A549 (cell line): ENCODE measurements around the gene DISP2. TPM values are rescaled to one million over a fixed set of nuclear protein-coding genes. Genes with fewer than 3 reads are reported as not detected.

Experiments used
- ATAC-seq, 2 experiments: fragments of 200-7000 bp in 1 of 2; fragments of >200 bp in 1 of 2; cut with Nextera tagmentation in 1 of 2; cut with Tn5 transposase in 1 of 2; 3 replicates each; pipeline versions ENCODE4 v1.8.0 to v1.9.1; 2018 to 2020; ENCODE audit warnings: mild to moderate bottlenecking in 1 of 2, moderate library complexity in 1 of 2
- CTCF ChIA-PET: fragments of 300-600 bp; sonication (Branson Sonifier 250); formaldehyde crosslinking; extraction: SDS; loops from one replicate; lab custom pipeline; 2021; ENCODE audit warnings: antibody characterized with exemption, inconsistent platforms; lab: Yijun Ruan, JAX
- POLR2A ChIA-PET: fragments of 350-600 bp; formaldehyde crosslinking; extraction: SDS; loops from one replicate; lab custom pipeline; 2021; ENCODE audit warnings: antibody characterized with exemption, inconsistent platforms; lab: Yijun Ruan, JAX
- DNase-seq, 2 experiments: peaks; one replicate each; pipeline versions ENCODE4 v3.0.0 to v3.0.0-alpha.2; 2011 to 2016; ENCODE audit warnings: low read depth in 1 of 2, low spot score in 1 of 2
- FAIRE-seq: peaks from 2 replicates; lab custom pipeline; 2011; peaks lifted over from hg19 to GRCh38; lab: Jason Lieb, UNC
- H3K27ac ChIP-seq, 2 experiments: fragments of >200 bp; sonication (Bioruptor Twin); formaldehyde crosslinking; 3 replicates each; pipeline ENCODE4 v1.5.1; 2016 to 2017
- H3K4me1 ChIP-seq: fragments of >200 bp; sonication (Bioruptor Twin); formaldehyde crosslinking; 3 replicates; pipeline ENCODE4 v1.6.1; 2016
- H3K4me2 ChIP-seq: fragments of >200 bp; sonication (Bioruptor Twin); formaldehyde crosslinking; 3 replicates; pipeline ENCODE4 v1.6.1; 2016
- H3K4me3 ChIP-seq: fragments of >200 bp; sonication (Bioruptor Twin); formaldehyde crosslinking; 3 replicates; pipeline ENCODE4 v1.5.1; 2016
- H3K9me3 ChIP-seq: fragments of >200 bp; sonication (Bioruptor Twin); formaldehyde crosslinking; 3 replicates; pipeline ENCODE4 v1.6.1; 2016
- EP300 ChIP-seq, 2 experiments: fragments of >200 bp; sonication (Bioruptor Twin); formaldehyde crosslinking; IDR thresholded peaks; 2 replicates in 1 of 2; 3 replicates in 1 of 2; pipeline ENCODE4 v1.6.1; 2016 to 2017
- HDAC2 ChIP-seq: fragments of 200-600 bp; sonication (generic); IDR thresholded peaks from 2 replicates; pipeline ENCODE4 v1.6.1; 2016
- HOXB13 ChIP-seq: fragments of 250-450 bp; sonication (Bioruptor Pico); IDR thresholded peaks from 2 replicates; pipeline ENCODE4 v1.5.0; 2020; ENCODE audit warnings: low read depth, mild to moderate bottlenecking, moderate library complexity
- JUNB ChIP-seq: fragments of >200 bp; sonication (Bioruptor Twin); formaldehyde crosslinking; IDR thresholded peaks from 2 replicates; pipeline ENCODE4 v1.6.1; 2016
- KDM5A ChIP-seq: fragments of 200-600 bp; sonication (generic); IDR thresholded peaks from 2 replicates; pipeline ENCODE4 v1.6.1; 2016; ENCODE audit warnings: antibody characterized with exemption, mild to moderate bottlenecking
- PHF8 ChIP-seq: fragments of 200-600 bp; sonication (generic); IDR thresholded peaks from 2 replicates; pipeline ENCODE4 v1.6.1; 2016; ENCODE audit warnings: low read depth, mild to moderate bottlenecking, antibody characterized with exemption, moderate library complexity, borderline replicate concordance
- POLR2A ChIP-seq: IDR thresholded peaks from 2 replicates; pipeline ENCODE4 v1.6.1; 2012; ENCODE audit warnings: mild to moderate bottlenecking, low read length
- RCOR1 ChIP-seq: fragments of 150-350 bp; IDR thresholded peaks from 2 replicates; pipeline ENCODE4 v1.6.1; 2014; ENCODE audit warnings: antibody characterized with exemption, low read length, low read depth
- SMC3 ChIP-seq: fragments of >200 bp; sonication (Bioruptor Twin); formaldehyde crosslinking; IDR thresholded peaks from 3 replicates; pipeline ENCODE4 v1.6.1; 2018; ENCODE audit warnings: inconsistent platforms
- ZNF302 ChIP-seq: fragments of 250-450 bp; sonication (Bioruptor Pico); IDR thresholded peaks from 2 replicates; pipeline ENCODE4 v1.9.0; 2021; ENCODE audit warnings: inconsistent platforms, mild to moderate bottlenecking, moderate library complexity
- WGBS: methylation state at CpG from one replicate; pipeline ENCODE4 v1.1.6; 2017; ENCODE audit errors: missing lambda C conversion rate; 5-methylcytosine and 5-hydroxymethylcytosine counted together
- polyA plus RNA-seq, 4 experiments: library from polyadenylated mRNA; depleted of rRNA in 3 of 4; stranded (reverse); fragments of >200 nt; fragmentation: RNase III in 1 of 4; extraction: RNeasy Plus Mini Kit Qiagen cat#74134 plus additional on column Dnase treatment in 1 of 4; gene quantifications; 2 replicates in 3 of 4; 3 replicates in 1 of 4; pipeline ENCODE4 v1.2.3, GENCODE V29; 2011 to 2017
- TF ChIP-seq, protein P1 (sequence below): IDR thresholded peaks from 2 replicates; pipeline ENCODE4 v1.6.1; 2012
- TF ChIP-seq, protein P2 (sequence below): fragments of 200-600 bp; sonication (generic); IDR thresholded peaks from 2 replicates; pipeline ENCODE4 v1.6.1; 2016; ENCODE audit warnings: antibody characterized with exemption, mild to moderate bottlenecking, moderate library complexity
- TF ChIP-seq, protein P3 (sequence below): fragments of >200 bp; sonication (Bioruptor Twin); formaldehyde crosslinking; IDR thresholded peaks from 3 replicates; pipeline ENCODE4 v1.6.1; 2016
- TF ChIP-seq, protein P4 (sequence below): fragments of 250-450 bp; sonication (Bioruptor Pico); IDR thresholded peaks from 2 replicates; pipeline ENCODE4 v1.5.0; 2021; ENCODE audit warnings: mild to moderate bottlenecking, moderate library complexity, borderline replicate concordance

The DISP2 gene
- polyA plus RNA-seq, 2 of the 4 experiments (the other 2 are of a cell fraction) = 0.26 to 0.56 TPM

DNA sequence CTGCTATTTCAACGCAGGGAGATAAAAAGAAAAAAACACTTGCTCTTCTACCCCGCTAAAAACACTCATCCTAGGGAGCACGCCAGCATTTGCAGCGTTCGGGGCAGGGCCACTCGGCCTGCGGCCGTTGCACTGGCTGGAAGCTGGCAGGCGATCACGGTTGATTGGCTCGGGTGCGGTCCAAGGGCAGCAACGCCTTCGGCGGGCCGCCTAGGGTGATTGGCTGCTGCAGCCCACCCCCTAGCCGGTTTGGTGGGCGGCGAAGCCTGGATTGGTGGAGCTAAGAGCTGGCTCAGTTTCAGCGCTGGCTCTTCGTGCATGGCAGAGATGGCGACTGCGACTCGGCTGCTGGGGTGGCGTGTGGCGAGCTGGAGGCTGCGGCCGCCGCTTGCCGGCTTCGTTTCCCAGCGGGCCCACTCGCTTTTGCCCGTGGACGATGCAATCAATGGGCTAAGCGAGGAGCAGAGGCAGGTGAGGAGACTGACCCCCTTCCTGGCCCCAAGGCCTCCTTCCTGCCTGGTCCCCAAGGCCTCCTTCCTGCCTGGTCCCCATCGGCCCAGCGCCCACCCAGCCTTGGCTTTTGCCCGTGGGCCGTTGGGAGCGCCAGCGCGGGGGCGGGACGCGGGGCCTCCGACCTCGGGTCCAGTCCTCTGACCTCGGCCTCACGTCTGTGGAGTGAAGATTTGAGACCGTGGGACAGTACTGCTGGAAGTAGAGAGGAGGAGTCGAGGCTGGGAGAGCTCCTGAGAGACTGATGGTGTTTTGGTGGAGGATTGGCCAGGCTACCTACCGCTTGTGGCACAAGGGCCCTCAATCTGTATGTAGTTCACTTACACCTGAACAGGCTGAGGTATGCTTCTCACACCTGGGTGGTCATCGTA is 47.7 kb downstream of the DISP2 start, which contains the start of gene IVD:
TSS of gene IVD (plus strand) at position 295 of the 881 bp plus-strand sequence. CDS start at position 328, 33 bp downstream.
- DNase-seq (peak; percentile 79 to 88), ATAC-seq (peak; percentile 99), FAIRE-seq (no peak)
- Histone ChIP-seq H3K4me3 (peak within 1 kb of the TSS; percentile 60), H3K9me3 (no peaks in the 10 kb centered on the region), H3K4me1 (peaks cover 2% of the 10 kb centered on the region; the same call in 1 of the 3 replicates), H3K4me2 (peak within 1 kb of the TSS; percentile 68), H3K27ac (peak within 1 kb of the TSS; percentile 73 to 91)
- ChIA-PET POLR2A (interaction anchor here (0.6 kb wide), 1 partner anchor 66 kb away, joined by 3 read pairs; no protein-coding TSS in a partner anchor), CTCF (interaction anchor here (1.0 to 5.6 kb wide), 5 partner anchors 16 to 63 kb away, joined by 3 to 39 read pairs (median 3); no protein-coding TSS in a partner anchor)
- 73% methylated on average over 35 of the region's 54 CpGs for WGBS
- TF ChIP-seq POLR2A = peak; percentile 49
- TF ChIP-seq, protein P1, sequence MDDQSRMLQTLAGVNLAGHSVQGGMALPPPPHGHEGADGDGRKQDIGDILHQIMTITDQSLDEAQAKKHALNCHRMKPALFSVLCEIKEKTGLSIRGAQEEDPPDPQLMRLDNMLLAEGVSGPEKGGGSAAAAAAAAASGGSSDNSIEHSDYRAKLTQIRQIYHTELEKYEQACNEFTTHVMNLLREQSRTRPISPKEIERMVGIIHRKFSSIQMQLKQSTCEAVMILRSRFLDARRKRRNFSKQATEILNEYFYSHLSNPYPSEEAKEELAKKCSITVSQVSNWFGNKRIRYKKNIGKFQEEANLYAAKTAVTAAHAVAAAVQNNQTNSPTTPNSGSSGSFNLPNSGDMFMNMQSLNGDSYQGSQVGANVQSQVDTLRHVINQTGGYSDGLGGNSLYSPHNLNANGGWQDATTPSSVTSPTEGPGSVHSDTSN = peak; percentile 76
- no peak for TF ChIP-seq RCOR1
- TF ChIP-seq, protein P2, sequence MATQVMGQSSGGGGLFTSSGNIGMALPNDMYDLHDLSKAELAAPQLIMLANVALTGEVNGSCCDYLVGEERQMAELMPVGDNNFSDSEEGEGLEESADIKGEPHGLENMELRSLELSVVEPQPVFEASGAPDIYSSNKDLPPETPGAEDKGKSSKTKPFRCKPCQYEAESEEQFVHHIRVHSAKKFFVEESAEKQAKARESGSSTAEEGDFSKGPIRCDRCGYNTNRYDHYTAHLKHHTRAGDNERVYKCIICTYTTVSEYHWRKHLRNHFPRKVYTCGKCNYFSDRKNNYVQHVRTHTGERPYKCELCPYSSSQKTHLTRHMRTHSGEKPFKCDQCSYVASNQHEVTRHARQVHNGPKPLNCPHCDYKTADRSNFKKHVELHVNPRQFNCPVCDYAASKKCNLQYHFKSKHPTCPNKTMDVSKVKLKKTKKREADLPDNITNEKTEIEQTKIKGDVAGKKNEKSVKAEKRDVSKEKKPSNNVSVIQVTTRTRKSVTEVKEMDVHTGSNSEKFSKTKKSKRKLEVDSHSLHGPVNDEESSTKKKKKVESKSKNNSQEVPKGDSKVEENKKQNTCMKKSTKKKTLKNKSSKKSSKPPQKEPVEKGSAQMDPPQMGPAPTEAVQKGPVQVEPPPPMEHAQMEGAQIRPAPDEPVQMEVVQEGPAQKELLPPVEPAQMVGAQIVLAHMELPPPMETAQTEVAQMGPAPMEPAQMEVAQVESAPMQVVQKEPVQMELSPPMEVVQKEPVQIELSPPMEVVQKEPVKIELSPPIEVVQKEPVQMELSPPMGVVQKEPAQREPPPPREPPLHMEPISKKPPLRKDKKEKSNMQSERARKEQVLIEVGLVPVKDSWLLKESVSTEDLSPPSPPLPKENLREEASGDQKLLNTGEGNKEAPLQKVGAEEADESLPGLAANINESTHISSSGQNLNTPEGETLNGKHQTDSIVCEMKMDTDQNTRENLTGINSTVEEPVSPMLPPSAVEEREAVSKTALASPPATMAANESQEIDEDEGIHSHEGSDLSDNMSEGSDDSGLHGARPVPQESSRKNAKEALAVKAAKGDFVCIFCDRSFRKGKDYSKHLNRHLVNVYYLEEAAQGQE = no peak
- no peak for TF ChIP-seq KDM5A
- TF ChIP-seq PHF8 = peak; percentile 43; the same call in 1 of the 2 replicates
- TF ChIP-seq SMC3 = no peak
- TF ChIP-seq, protein P3, sequence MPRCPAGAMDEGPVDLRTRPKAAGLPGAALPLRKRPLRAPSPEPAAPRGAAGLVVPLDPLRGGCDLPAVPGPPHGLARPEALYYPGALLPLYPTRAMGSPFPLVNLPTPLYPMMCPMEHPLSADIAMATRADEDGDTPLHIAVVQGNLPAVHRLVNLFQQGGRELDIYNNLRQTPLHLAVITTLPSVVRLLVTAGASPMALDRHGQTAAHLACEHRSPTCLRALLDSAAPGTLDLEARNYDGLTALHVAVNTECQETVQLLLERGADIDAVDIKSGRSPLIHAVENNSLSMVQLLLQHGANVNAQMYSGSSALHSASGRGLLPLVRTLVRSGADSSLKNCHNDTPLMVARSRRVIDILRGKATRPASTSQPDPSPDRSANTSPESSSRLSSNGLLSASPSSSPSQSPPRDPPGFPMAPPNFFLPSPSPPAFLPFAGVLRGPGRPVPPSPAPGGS = no peak
- no peak for TF ChIP-seq ZNF302 (CRISPR knock-in tag)
- TF ChIP-seq HOXB13 (CRISPR knock-in tag) = no peak
- TF ChIP-seq JUNB = no peak

DNA sequence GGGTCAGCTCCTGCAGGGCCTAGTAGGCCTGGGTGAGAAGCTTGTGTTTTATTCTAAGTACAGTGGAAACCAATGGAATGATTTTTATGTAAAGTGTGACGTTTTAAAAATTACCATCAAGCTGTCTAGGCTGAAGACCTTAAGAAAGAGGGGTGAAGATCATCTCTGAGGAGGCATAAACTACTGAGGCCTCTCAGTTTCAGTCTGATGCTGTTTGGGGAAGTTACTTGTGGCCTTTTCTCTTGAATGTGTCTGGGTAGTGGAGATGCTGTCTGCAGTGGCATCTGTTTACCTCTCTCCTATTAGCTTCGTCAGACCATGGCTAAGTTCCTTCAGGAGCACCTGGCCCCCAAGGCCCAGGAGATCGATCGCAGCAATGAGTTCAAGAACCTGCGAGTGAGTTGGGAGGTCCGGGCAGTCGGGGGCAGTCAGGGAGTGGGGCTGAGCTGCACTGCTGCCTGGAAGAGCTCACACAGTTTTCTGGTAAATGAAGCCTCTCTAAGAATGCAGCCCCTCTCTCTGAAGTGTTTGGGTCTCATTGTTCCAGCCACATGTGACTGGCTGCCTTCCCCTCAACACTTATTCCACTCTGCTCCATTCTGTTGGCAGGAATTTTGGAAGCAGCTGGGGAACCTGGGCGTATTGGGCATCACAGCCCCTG is 49.4 kb downstream of the DISP2 start:
- POLR2A ChIA-PET = no interaction called here
- 86% methylated on average over 8 of the region's 8 CpGs for WGBS
- TF ChIP-seq, protein P4, sequence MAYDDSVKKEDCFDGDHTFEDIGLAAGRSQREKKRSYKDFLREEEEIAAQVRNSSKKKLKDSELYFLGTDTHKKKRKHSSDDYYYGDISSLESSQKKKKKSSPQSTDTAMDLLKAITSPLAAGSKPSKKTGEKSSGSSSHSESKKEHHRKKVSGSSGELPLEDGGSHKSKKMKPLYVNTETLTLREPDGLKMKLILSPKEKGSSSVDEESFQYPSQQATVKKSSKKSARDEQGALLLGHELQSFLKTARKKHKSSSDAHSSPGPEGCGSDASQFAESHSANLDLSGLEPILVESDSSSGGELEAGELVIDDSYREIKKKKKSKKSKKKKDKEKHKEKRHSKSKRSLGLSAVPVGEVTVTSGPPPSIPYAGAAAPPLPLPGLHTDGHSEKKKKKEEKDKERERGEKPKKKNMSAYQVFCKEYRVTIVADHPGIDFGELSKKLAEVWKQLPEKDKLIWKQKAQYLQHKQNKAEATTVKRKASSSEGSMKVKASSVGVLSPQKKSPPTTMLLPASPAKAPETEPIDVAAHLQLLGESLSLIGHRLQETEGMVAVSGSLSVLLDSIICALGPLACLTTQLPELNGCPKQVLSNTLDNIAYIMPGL (CRISPR knock-in tag) = no peak
- no peak for TF ChIP-seq EP300 (IDR thresholded peaks at IDR 0.05)
- TF ChIP-seq HDAC2 = no peak
- TF ChIP-seq POLR2A = no peak
- DNase-seq (no peak), ATAC-seq (no peak), FAIRE-seq (no peak)
- peaks cover 2% of the 10 kb centered on the region; the same call in 1 of the 3 replicates for H3K4me1 ChIP-seq
- H3K4me2 ChIP-seq = no peak overlapping the region
- H3K27ac ChIP-seq = no peak overlapping the region
- H3K9me3 ChIP-seq = no peaks in the 10 kb centered on the region
- no peak overlapping the region for H3K4me3 ChIP-seq
- CTCF ChIA-PET = interaction anchor here (0.7 to 5.6 kb wide), 6 partner anchors 10 to 127 kb away, joined by 3 to 39 read pairs (median 3); no protein-coding TSS in a partner anchor
